Brain microvascular endothelial cell (primary cell): ENCODE data around the gene CMTM5.

ENCODE experiments used
- DNase-seq: peaks from one replicate; pipeline ENCODE4 v3.0.0-alpha.2; 2020
- H3K27ac ChIP-seq: fragments of 250-450 bp; sonication (Bioruptor Pico); 2 replicates; pipeline ENCODE4 v1.5.1; 2020; ENCODE audit warnings: mild to moderate bottlenecking, moderate library complexity
- H3K27me3 ChIP-seq: fragments of 250-450 bp; sonication (Bioruptor Pico); replicated peaks from 2 replicates; pipeline ENCODE4 v1.5.1; 2020; ENCODE audit warnings: mild to moderate bottlenecking
- H3K36me3 ChIP-seq: fragments of 250-450 bp; sonication (Bioruptor Pico); replicated peaks from 2 replicates; pipeline ENCODE4 v1.5.1; 2020; ENCODE audit warnings: mild to moderate bottlenecking
- H3K4me3 ChIP-seq: 2 replicates; pipeline ENCODE4 v1.5.1; 2011; ENCODE audit warnings: low read depth, mild to moderate bottlenecking, control low read depth, low read length, moderate library complexity
- CTCF ChIP-seq: IDR thresholded peaks from 2 replicates; pipeline ENCODE4 v1.5.1; 2011; ENCODE audit warnings: low read depth, mild to moderate bottlenecking, moderate library complexity, low read length, control low read depth, inconsistent platforms; ENCODE audit errors: missing control alignments
- in situ Hi-C: cut with HindIII; loops from 2 replicates; pipeline ENCODE4 v1.10.0; 2017; ENCODE audit warnings: low sequenced_read_pairs, low pct_ligation_motif_present

Gene CMTM5

GRCh38 chr14:23401291-23401690 is 24.4 kb downstream of the CMTM5 start:
- no peak overlapping the region for H3K4me3 ChIP-seq
- in situ Hi-C loops, result no loop called here
- no peaks in the 10 kb centered on the region for H3K27me3 ChIP-seq
- no peak for DNase-seq
- H3K27ac ChIP-seq, result no peak overlapping the region
- H3K36me3 ChIP-seq, result no peaks in the 10 kb centered on the region
- TF ChIP-seq CTCF, result no peak

GRCh38 chr14:23402296-23403138 is 25.7 kb downstream of the CMTM5 start:
- no peak for DNase-seq
- H3K27ac ChIP-seq, result no peak overlapping the region
- H3K4me3 ChIP-seq, result no peak overlapping the region
- no peaks in the 10 kb centered on the region for H3K36me3 ChIP-seq
- no peaks in the 10 kb centered on the region for H3K27me3 ChIP-seq
- no peak for TF ChIP-seq CTCF
- in situ Hi-C loops, result no loop called here

DNA sequence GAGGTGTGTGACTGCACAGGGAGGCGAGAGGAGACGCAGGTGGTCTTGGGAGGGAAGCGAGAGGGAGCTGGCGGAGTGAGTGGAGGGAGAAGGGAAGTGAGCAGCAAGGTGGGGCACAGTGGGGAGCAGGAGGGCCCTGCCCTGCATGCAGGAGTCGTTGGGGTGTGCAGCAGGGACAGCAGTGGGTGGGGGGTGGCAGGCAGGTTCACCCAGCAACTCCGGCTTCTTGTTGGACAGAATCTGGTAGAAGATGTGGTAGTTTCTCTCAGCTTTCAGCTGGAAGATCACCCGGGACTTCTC is 26.2 kb downstream of the CMTM5 start:
- TF ChIP-seq CTCF, result no peak
- no peak for DNase-seq
- Histone ChIP-seq H3K4me3 (no peak overlapping the region), H3K27ac (no peak overlapping the region), H3K36me3 (no peaks in the 10 kb centered on the region), H3K27me3 (no peaks in the 10 kb centered on the region)
- in situ Hi-C loops, result no loop called here

DNA sequence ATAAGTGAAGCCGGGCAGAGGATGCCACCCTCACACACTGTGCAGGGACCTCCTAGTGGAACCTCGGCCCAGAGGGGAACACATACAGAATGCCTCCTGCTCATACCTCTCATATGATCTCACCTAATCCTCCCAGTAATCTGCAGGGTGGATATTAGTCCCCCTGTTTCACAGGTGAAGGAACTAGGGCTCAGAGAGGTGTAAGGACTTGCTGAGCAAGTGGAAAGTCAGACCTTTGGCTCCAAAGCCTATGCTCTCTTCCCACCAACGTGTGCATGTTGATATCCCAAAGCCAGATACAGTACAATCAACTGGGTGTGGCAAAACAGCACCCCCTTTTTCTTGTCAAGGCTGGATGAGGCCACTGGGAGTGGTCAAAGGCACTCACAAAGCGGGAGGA is 27.1 kb downstream of the CMTM5 start:
- H3K27me3 ChIP-seq, result no peaks in the 10 kb centered on the region
- in situ Hi-C loops, result no loop called here

DNA sequence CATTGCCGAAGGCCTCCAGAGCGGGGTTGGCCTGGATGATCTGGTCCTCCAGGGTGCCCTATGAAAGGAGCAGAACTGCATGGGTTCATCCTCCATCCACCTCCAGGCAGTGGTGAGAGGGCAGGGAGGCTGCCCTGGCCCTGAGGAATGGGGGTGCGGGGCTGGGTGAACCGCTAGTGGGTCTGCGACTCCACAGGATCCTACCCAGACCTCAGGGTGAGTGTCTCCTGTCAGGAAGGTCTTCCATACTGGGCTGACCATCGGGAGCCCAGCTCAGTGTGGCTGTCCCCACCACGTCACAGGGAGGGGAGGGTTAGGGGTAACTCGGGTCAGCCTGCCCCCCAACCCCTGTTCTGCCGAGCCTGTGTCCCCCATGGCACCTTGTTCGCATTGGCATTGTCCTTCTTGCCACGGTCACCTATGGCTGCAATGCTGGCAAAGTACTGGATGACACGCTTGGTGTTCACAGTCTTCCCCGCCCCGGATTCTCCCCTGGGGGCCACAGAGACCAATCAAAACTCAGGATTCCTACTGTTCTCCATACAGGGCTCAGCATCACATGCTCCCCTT is 27.6 kb downstream of the CMTM5 start:
- Histone ChIP-seq H3K27ac (no peak overlapping the region), H3K27me3 (no peaks in the 10 kb centered on the region), H3K36me3 (no peaks in the 10 kb centered on the region), H3K4me3 (no peak overlapping the region)
- in situ Hi-C loops, result no loop called here
- no peak for TF ChIP-seq CTCF
- DNase-seq, result no peak

More for the DNA sequence above, 27.1 kb downstream of the CMTM5 start:
- no peak for TF ChIP-seq CTCF
- Histone ChIP-seq H3K27ac (no peak overlapping the region), H3K36me3 (no peaks in the 10 kb centered on the region), H3K4me3 (no peak overlapping the region)
- DNase-seq, result no peak
